Liver (tissue), 3 donors: Measurements from ENCODE around the gene TFG.

Experiments
- FOXA1 ChIP-seq: IDR thresholded peaks from 2 replicates; pipeline ENCODE4 v1.6.1; 2016; ENCODE audit warnings: antibody characterized with exemption
- GABPA ChIP-seq, 2 donors: IDR thresholded peaks in 1 of 2; conservative IDR thresholded peaks in 1 of 2; 2 replicates each; pipeline ENCODE4 v1.6.1; 2016; ENCODE audit warnings: antibody characterized with exemption in 2 of 2, mild to moderate bottlenecking in 1 of 2, moderate library complexity in 1 of 2
- RAD21 ChIP-seq, 2 donors: IDR thresholded peaks; 2 replicates each; pipeline ENCODE4 v1.6.1; 2016; ENCODE audit warnings: antibody characterized with exemption in 2 of 2, mild to moderate bottlenecking in 2 of 2
- SP1 ChIP-seq: IDR thresholded peaks from 2 replicates; pipeline ENCODE4 v1.6.1; 2018; ENCODE audit warnings: antibody characterized with exemption, mild to moderate bottlenecking
- TAF1 ChIP-seq: conservative IDR thresholded peaks from 2 replicates; pipeline ENCODE4 v1.6.1; 2016; ENCODE audit warnings: antibody characterized with exemption, mild to moderate bottlenecking
- TF ChIP-seq, protein P1 (sequence below): fragments of 150-350 bp; IDR thresholded peaks from 2 replicates; pipeline ENCODE4 v1.5.1; 2017; ENCODE audit warnings: improper control_type of control experiment, low read depth, low read length; ENCODE audit not compliant: missing input control
- TF ChIP-seq, protein P2 (sequence below): IDR thresholded peaks from 2 replicates; pipeline ENCODE4 v1.6.1; 2016; ENCODE audit warnings: antibody characterized with exemption, mild to moderate bottlenecking
- donor health status: healthy.
- donor health status: healthy.

DNA sequence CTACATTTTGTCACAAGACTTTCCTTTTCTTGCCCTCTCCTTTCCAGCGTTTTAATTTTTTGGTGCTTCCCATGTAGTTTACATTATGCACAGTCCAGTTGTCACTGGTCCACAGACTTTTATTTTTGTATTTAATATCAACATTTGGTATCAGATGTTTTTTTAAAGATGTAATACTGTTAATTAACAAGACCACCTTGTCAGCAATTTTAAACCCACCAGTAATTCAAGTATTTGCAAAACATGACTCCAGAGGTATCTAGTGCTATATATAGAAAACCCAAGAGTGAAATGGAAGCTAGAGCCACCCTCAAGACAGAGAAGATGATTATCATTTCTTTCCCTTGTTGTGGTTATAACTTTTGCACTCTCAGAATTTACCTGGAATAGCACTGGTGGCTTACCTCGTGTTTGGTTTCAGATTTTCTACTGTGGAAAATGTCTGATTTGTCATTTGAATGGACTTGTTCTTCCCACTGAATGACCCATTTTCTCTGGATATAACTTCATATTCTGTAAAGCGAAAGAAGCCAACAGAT lies 56.2 kb downstream of the TFG start:
- TF ChIP-seq RAD21 (IDR thresholded peaks at IDR 0.05), result no peak
- TF ChIP-seq, protein P1, sequence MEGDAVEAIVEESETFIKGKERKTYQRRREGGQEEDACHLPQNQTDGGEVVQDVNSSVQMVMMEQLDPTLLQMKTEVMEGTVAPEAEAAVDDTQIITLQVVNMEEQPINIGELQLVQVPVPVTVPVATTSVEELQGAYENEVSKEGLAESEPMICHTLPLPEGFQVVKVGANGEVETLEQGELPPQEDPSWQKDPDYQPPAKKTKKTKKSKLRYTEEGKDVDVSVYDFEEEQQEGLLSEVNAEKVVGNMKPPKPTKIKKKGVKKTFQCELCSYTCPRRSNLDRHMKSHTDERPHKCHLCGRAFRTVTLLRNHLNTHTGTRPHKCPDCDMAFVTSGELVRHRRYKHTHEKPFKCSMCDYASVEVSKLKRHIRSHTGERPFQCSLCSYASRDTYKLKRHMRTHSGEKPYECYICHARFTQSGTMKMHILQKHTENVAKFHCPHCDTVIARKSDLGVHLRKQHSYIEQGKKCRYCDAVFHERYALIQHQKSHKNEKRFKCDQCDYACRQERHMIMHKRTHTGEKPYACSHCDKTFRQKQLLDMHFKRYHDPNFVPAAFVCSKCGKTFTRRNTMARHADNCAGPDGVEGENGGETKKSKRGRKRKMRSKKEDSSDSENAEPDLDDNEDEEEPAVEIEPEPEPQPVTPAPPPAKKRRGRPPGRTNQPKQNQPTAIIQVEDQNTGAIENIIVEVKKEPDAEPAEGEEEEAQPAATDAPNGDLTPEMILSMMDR, result no peak
- no peak for TF ChIP-seq FOXA1
- no peak for TF ChIP-seq TAF1
- TF ChIP-seq SP1, result no peak
- TF ChIP-seq, protein P2, sequence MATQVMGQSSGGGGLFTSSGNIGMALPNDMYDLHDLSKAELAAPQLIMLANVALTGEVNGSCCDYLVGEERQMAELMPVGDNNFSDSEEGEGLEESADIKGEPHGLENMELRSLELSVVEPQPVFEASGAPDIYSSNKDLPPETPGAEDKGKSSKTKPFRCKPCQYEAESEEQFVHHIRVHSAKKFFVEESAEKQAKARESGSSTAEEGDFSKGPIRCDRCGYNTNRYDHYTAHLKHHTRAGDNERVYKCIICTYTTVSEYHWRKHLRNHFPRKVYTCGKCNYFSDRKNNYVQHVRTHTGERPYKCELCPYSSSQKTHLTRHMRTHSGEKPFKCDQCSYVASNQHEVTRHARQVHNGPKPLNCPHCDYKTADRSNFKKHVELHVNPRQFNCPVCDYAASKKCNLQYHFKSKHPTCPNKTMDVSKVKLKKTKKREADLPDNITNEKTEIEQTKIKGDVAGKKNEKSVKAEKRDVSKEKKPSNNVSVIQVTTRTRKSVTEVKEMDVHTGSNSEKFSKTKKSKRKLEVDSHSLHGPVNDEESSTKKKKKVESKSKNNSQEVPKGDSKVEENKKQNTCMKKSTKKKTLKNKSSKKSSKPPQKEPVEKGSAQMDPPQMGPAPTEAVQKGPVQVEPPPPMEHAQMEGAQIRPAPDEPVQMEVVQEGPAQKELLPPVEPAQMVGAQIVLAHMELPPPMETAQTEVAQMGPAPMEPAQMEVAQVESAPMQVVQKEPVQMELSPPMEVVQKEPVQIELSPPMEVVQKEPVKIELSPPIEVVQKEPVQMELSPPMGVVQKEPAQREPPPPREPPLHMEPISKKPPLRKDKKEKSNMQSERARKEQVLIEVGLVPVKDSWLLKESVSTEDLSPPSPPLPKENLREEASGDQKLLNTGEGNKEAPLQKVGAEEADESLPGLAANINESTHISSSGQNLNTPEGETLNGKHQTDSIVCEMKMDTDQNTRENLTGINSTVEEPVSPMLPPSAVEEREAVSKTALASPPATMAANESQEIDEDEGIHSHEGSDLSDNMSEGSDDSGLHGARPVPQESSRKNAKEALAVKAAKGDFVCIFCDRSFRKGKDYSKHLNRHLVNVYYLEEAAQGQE, result no peak
- TF ChIP-seq GABPA (IDR thresholded peaks at IDR 0.05 in 1 of 2, conservative IDR thresholded peaks at IDR 0.05 in 1 of 2), result no peak
